ENCODE data around the gene PTPRT.

DNA sequence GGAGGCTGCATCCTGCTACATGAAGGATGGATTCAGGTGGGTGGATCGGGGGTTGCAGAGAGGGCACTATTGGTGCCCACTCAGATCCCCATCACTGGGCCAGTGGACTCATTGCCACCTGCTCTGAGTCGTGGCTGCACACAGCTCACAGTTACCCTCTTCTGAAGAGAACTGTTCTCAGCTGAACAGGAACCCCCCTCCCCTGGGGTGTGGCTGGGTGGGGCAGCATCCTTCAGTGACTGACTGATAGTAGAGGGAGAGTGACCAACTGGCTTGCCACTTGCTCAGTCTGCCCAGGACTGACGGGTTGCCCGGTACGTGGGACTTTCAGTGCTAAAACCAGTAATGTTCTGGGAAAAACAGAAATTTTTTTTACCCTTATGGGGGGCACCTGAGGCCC is 1077.5 kb downstream of the PTPRT start:
- TF ChIP-seq, protein P1, sequence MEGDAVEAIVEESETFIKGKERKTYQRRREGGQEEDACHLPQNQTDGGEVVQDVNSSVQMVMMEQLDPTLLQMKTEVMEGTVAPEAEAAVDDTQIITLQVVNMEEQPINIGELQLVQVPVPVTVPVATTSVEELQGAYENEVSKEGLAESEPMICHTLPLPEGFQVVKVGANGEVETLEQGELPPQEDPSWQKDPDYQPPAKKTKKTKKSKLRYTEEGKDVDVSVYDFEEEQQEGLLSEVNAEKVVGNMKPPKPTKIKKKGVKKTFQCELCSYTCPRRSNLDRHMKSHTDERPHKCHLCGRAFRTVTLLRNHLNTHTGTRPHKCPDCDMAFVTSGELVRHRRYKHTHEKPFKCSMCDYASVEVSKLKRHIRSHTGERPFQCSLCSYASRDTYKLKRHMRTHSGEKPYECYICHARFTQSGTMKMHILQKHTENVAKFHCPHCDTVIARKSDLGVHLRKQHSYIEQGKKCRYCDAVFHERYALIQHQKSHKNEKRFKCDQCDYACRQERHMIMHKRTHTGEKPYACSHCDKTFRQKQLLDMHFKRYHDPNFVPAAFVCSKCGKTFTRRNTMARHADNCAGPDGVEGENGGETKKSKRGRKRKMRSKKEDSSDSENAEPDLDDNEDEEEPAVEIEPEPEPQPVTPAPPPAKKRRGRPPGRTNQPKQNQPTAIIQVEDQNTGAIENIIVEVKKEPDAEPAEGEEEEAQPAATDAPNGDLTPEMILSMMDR (conservative IDR thresholded peaks at IDR 0.05; ENCODE audit: low read depth, low read length): no peak
- no peak for TF ChIP-seq EZH2 (IDR thresholded peaks at IDR 0.05; ENCODE audit: borderline replicate concordance, low read depth, low read length, poor library complexity, severe bottlenecking)
